Measurements from ENCODE around the gene GOLGA6C. TPM values are rescaled to one million over a fixed set of nuclear protein-coding genes. Genes with fewer than 3 reads are reported as not detected.
"Not testable (repeated sequence)": the region's sequence is repeated elsewhere in the genome, so short reads cannot be mapped to it uniquely, and the experiment has no call there.

Gene GOLGA6C
- total and polyA plus RNA-seq, 4 experiments from 2014 or later, result not detected

DNA sequence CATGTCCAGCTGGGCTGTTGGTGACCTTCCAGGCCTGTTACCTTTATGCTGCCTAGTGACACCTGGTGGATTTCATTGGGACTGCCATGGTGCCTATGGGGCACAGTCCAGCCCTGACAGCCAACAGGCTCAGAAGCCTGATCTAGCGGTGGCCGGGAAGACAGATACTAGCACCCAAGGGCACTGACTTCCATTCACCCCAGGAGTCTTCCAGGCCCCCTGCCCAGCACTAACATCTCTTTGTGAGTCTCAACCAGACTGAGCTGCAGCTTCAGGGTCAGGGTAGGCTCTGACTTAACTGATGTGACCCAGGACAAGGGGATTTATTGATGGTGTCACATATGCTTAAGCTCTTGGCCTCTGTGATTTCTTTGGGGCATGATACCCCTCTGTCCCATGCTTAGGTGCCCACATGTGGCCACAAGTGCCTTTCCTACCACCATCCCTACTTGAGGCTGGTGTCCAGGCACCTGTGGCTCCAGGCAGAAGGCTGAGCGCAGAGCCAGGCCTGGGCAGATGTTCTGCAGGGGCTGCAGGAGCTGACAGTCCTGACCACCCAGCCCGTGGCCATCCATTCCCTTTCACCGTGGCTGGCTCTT is 16.5 kb downstream of the GOLGA6C start:
- not testable (repeated sequence) for H3K36me3 ChIP-seq (ENCODE audit: insufficient read depth, low read length); H3K9me3 ChIP-seq (ENCODE audit: control insufficient read depth in 1 of 2, low read length in 2 of 2); H3K27ac ChIP-seq (ENCODE audit: low read depth, low read length)

DNA sequence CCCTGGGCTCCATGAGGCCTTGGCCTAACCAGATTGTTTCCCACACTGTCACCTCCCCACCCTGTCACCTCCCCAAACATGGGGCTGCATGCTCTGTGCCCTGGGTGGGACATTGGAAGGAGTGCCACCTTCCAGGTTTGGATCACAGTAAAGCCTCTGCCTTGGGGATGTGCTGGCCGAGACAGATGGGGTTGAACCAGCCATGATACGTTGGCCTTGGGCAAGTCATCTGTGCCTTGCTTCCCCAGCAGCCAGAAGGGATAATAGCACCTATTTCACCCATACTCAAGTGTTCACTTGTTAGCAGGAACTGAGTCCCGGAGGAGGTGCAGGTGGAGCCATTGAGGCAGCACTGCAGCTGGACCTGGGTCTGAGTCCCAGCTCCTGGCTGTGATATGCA is 17.5 kb downstream of the GOLGA6C start:
- H3K4me1 Mint-ChIP-seq; H3K36me3 Mint-ChIP-seq; H3K9me3 Mint-ChIP-seq; H3K9me3 ChIP-seq (ENCODE audit: control insufficient read depth in 1 of 2, low read length in 2 of 2); H3K27ac ChIP-seq (ENCODE audit: low read depth, low read length); H3K4me3 ChIP-seq (ENCODE audit: low read length in 2 of 2); POLR2A ChIA-PET (ENCODE audit: partially characterized antibody); H3K27me3 Mint-ChIP-seq; H3K4me1 ChIP-seq (ENCODE audit: insufficient read depth, low read length); H3K27me3 ChIP-seq (ENCODE audit: insufficient read depth, low read length); H3K4me3 Mint-ChIP-seq; CTCF ChIA-PET (ENCODE audit: partially characterized antibody); intact Hi-C loops (cut with micrococcal nuclease); H3K36me3 ChIP-seq (ENCODE audit: insufficient read depth, low read length): not testable (repeated sequence)
- DNase-seq, result peak in 1 of 5 donors; percentile 15
- H3K27ac Mint-ChIP-seq, result peak overlapping the region in 1 of 7 donors; percentile 29

More for the DNA sequence above, 16.5 kb downstream of the GOLGA6C start:
- intact Hi-C loops (cut with micrococcal nuclease); H3K4me3 ChIP-seq (ENCODE audit: low read length in 2 of 2); H3K36me3 Mint-ChIP-seq; H3K4me1 Mint-ChIP-seq; H3K9me3 Mint-ChIP-seq; CTCF ChIA-PET (ENCODE audit: partially characterized antibody); H3K27ac Mint-ChIP-seq; H3K27me3 ChIP-seq (ENCODE audit: insufficient read depth, low read length); H3K4me1 ChIP-seq (ENCODE audit: insufficient read depth, low read length); POLR2A ChIA-PET (ENCODE audit: partially characterized antibody); H3K4me3 Mint-ChIP-seq; H3K27me3 Mint-ChIP-seq: not testable (repeated sequence)
- DNase-seq, result peak; percentile 28 to 49 (median 41)

DNA sequence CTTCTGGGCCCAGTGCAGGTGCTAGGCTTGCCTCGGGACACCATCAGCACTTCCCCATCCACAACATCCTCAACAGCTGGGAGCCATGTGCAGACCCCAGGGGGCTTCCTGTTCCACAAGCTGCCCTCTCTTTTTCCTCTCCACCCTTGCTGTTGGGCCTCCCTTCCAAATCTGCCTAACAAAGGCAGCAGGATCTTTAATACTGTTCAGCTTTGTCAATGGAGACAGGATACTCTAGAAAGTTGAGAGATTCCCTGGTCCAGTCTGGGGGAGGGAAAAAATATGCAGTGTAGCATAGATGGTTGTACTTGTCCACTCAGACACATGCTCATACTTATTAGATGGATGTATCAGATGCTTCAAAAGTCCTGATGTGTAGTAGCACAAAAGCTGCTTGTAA is 20.4 kb downstream of the GOLGA6C start:
- DNase-seq; H3K4me3 Mint-ChIP-seq; H3K27ac Mint-ChIP-seq; H3K4me1 ChIP-seq (ENCODE audit: insufficient read depth, low read length); POLR2A ChIA-PET (ENCODE audit: partially characterized antibody); H3K27me3 Mint-ChIP-seq; H3K27me3 ChIP-seq (ENCODE audit: insufficient read depth, low read length); H3K36me3 ChIP-seq (ENCODE audit: insufficient read depth, low read length); CTCF ChIA-PET (ENCODE audit: partially characterized antibody); H3K36me3 Mint-ChIP-seq; H3K27ac ChIP-seq (ENCODE audit: low read depth, low read length); intact Hi-C loops (cut with micrococcal nuclease); H3K4me3 ChIP-seq (ENCODE audit: low read length in 2 of 2); H3K9me3 ChIP-seq (ENCODE audit: control insufficient read depth in 1 of 2, low read length in 2 of 2); H3K9me3 Mint-ChIP-seq; H3K4me1 Mint-ChIP-seq: not testable (repeated sequence)

DNA sequence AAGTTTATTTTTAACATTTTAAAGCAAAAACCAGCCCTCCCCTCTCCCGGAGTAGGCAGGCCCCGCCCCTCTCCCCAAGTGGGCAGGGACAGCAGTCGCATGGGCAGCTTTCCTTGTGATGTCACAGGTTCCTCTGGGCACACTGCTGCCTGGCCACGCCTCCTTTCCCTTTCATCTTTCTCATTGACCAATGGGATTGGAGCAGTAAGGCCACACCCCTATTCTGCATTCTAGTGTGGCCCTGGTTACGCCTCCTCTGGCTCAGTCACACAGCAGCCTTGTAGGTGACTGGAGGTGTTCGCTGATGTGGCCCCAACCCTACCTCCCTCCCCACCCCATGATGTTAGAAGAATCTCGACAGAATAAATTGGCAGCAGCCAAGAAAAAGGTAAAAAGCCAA is 24.4 kb downstream of the GOLGA6C start, which contains the start of gene GOLGA6D:
Gene GOLGA6D (plus strand): TSS at position 264 of the 400 bp plus-strand sequence. CDS start 41 bp downstream, at position 305.
- H3K4me3 ChIP-seq (ENCODE audit: low read length in 2 of 2); H3K27me3 Mint-ChIP-seq; H3K27me3 ChIP-seq (ENCODE audit: insufficient read depth, low read length); H3K36me3 Mint-ChIP-seq; H3K9me3 Mint-ChIP-seq; intact Hi-C loops (cut with micrococcal nuclease); CTCF ChIA-PET (ENCODE audit: partially characterized antibody); H3K27ac ChIP-seq (ENCODE audit: low read depth, low read length); H3K4me1 Mint-ChIP-seq; H3K4me3 Mint-ChIP-seq; DNase-seq; H3K4me1 ChIP-seq (ENCODE audit: insufficient read depth, low read length); H3K9me3 ChIP-seq (ENCODE audit: control insufficient read depth in 1 of 2, low read length in 2 of 2); H3K27ac Mint-ChIP-seq; POLR2A ChIA-PET (ENCODE audit: partially characterized antibody); H3K36me3 ChIP-seq (ENCODE audit: insufficient read depth, low read length): not testable (repeated sequence)

DNA sequence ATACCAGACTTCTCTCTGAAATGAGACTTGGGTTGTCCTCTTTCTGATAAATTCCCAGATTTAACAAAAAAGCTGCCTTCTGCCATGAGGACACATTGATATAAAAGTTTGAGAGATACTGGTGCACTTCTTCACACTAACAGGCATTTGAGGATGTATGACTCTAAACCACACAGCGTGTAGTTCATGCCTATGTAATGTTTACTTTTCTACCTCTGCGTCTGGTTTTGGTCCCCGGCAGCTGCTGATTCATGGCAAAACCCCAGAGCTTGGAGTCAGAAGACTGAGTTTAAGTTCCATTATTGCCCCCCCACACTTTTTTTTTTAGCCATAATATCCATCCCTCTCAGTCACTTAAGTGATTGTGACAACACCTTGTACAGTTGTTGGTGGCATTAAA is 26.0 kb downstream of the GOLGA6C start:
- DNase-seq; POLR2A ChIA-PET (ENCODE audit: partially characterized antibody); H3K9me3 ChIP-seq (ENCODE audit: control insufficient read depth in 1 of 2, low read length in 2 of 2); H3K27me3 Mint-ChIP-seq; H3K36me3 Mint-ChIP-seq; H3K36me3 ChIP-seq (ENCODE audit: insufficient read depth, low read length); H3K4me1 ChIP-seq (ENCODE audit: insufficient read depth, low read length); H3K27ac ChIP-seq (ENCODE audit: low read depth, low read length); H3K4me3 ChIP-seq (ENCODE audit: low read length in 2 of 2); H3K4me1 Mint-ChIP-seq; H3K9me3 Mint-ChIP-seq; intact Hi-C loops (cut with micrococcal nuclease); H3K4me3 Mint-ChIP-seq; CTCF ChIA-PET (ENCODE audit: partially characterized antibody); H3K27ac Mint-ChIP-seq; H3K27me3 ChIP-seq (ENCODE audit: insufficient read depth, low read length): not testable (repeated sequence)

DNA sequence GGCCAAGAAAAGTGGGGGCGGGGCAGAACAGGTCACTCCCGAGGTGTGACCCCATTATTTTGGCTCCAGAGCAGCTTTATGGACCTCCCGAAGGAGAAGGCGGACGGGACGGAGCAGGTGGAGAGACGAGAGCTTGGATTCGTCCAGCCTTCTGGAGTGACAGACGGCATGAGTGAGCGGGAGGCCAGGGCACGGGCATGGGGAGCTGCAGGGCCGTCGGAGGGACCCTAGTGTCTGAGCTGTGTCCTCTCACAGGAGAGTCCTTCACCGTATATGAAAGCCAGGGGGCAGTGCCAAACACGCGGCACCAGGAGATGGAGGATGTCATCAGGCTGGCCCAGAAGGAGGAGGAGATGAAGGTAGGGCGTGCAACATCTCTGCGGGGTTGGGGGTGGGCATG is 35.5 kb downstream of the GOLGA6C start:
- H3K4me3 Mint-ChIP-seq; POLR2A ChIA-PET (ENCODE audit: partially characterized antibody); H3K4me1 ChIP-seq (ENCODE audit: insufficient read depth, low read length); H3K9me3 ChIP-seq (ENCODE audit: control insufficient read depth in 1 of 2, low read length in 2 of 2); H3K36me3 ChIP-seq (ENCODE audit: insufficient read depth, low read length); DNase-seq; intact Hi-C loops (cut with micrococcal nuclease); H3K27ac Mint-ChIP-seq; H3K36me3 Mint-ChIP-seq; H3K4me3 ChIP-seq (ENCODE audit: low read length in 2 of 2); H3K27me3 ChIP-seq (ENCODE audit: insufficient read depth, low read length); H3K9me3 Mint-ChIP-seq; CTCF ChIA-PET (ENCODE audit: partially characterized antibody); H3K27ac ChIP-seq (ENCODE audit: low read depth, low read length); H3K4me1 Mint-ChIP-seq; H3K27me3 Mint-ChIP-seq: not testable (repeated sequence)

DNA sequence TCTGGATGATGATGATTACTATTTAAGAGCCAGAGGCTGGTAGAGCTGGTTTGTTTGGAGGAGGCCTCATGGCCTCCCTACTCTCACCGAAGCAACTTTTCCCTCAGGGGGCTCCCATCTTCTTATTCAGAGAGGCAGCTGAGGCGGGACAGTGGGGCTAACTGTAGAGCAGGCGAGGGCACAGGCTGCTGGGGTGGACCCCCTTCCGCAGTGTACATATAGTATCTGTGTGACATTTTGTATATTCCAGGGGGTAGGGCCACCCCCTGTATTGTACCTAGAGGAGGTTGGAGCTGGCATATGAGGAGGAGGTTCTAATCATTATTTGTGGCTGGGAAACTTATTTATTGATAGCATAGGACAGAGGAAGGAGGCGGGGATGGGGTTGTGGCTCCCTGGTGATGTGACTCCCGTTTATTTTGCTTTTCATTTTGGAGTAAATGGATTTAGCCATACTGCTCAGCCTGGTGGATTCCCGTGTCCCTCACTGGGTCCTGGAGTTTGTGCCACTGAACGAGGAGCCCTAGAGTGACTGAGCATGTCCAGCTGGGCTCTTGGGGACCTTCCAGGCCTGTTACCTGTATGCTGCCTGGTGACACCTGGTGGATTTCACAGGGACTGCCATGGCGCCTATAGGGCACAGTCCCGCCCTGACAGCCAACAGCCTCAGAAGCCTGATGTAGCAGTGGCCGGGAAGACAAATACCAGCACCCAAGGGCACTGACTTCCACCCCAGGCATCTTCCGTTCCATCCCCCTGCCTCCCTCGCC is 40.6 kb downstream of the GOLGA6C start:
- H3K27ac ChIP-seq (ENCODE audit: low read depth, low read length); H3K4me3 ChIP-seq (ENCODE audit: low read length in 2 of 2); H3K4me3 Mint-ChIP-seq; H3K27me3 ChIP-seq (ENCODE audit: insufficient read depth, low read length); H3K36me3 ChIP-seq (ENCODE audit: insufficient read depth, low read length); H3K9me3 Mint-ChIP-seq; H3K4me1 ChIP-seq (ENCODE audit: insufficient read depth, low read length); POLR2A ChIA-PET (ENCODE audit: partially characterized antibody); H3K4me1 Mint-ChIP-seq; H3K36me3 Mint-ChIP-seq; H3K9me3 ChIP-seq (ENCODE audit: control insufficient read depth in 1 of 2, low read length in 2 of 2); intact Hi-C loops (cut with micrococcal nuclease); H3K27ac Mint-ChIP-seq; H3K27me3 Mint-ChIP-seq: not testable (repeated sequence)
- DNase-seq, result peak in 2 of 5 donors; percentile 7 to 13
- CTCF ChIA-PET (ENCODE audit: partially characterized antibody), result interaction anchor here (0.6 to 1.8 kb wide), 2 partner anchors 192 to 269 kb away, joined by 3 to 6 read pairs; no protein-coding TSS in a partner anchor

Measured in CD4-positive, alpha-beta memory T cell (primary cell).